Measurements from ENCODE around the gene PCCA.

GRCh38 chr13:100178309-100178708, 89.4 kb downstream of the PCCA start:
- TF ChIP-seq CTCF (IDR thresholded peaks at IDR 0.05): no peak
- no peak for TF ChIP-seq POLR2A (IDR thresholded peaks at IDR 0.05)
